DMS79 (cell line): ENCODE measurements around the gene PWP2.
"Not testable (repeated sequence)": the region's sequence is repeated elsewhere in the genome, so short reads cannot be mapped to it uniquely, and the experiment has no call there.

Experiments
- DNase-seq: peaks from one replicate; lab custom pipeline; 2025; lab: John Stamatoyannopoulos, UW

PWP2 gene

GRCh38 chr21:44083631-44084291 lies 23.4 kb upstream of the PWP2 start:
- DNase-seq, result no peak

GRCh38 chr21:44084496-44085241 lies 22.5 kb upstream of the PWP2 start:
- DNase-seq, result no peak

DNA sequence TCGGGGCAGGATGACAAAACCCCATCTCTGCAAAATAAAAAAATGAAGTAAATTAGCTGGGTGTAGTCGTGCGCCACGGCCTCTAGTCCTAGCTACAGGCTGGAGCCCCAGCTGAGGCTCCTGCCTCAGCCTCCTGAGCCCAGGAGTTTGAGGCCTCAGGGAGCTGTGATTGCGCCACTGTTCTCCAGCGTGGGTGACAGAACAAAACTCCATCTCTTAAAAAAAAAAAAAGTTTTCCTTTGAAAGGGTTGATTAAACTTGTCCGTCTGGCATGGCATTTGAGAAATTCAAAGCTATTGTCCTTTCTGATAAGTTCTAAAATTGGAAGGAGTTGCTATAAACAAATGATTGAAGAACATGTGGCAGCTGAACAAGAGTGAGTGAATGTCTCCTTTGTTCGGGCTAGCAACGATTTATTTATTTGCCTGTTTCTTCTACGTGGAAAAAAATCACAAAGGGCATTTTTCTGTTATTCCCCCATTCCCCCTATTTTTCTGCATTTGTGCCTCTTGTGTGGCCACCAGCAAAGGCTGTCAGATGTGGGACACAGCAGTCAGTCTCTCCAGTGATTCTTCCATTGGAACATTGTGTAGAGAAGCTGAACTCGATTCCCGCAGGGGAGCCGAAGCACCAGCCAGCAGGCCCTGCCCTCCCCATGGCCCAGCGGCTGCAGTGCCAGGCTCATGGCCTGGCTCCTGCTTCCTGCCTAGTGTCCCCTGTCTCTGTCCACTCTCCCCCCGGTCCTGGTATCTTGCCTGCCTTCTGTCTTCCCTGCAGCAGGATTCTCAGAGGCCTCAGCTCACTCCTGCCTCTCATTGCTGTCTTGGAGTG lies 21.5 kb upstream of the PWP2 start:
- no peak for DNase-seq

- DNase-seq, result no peak
These were observed 20.4 kb upstream of the PWP2 start for GRCh38 chr21:44086636-44087425.

DNA sequence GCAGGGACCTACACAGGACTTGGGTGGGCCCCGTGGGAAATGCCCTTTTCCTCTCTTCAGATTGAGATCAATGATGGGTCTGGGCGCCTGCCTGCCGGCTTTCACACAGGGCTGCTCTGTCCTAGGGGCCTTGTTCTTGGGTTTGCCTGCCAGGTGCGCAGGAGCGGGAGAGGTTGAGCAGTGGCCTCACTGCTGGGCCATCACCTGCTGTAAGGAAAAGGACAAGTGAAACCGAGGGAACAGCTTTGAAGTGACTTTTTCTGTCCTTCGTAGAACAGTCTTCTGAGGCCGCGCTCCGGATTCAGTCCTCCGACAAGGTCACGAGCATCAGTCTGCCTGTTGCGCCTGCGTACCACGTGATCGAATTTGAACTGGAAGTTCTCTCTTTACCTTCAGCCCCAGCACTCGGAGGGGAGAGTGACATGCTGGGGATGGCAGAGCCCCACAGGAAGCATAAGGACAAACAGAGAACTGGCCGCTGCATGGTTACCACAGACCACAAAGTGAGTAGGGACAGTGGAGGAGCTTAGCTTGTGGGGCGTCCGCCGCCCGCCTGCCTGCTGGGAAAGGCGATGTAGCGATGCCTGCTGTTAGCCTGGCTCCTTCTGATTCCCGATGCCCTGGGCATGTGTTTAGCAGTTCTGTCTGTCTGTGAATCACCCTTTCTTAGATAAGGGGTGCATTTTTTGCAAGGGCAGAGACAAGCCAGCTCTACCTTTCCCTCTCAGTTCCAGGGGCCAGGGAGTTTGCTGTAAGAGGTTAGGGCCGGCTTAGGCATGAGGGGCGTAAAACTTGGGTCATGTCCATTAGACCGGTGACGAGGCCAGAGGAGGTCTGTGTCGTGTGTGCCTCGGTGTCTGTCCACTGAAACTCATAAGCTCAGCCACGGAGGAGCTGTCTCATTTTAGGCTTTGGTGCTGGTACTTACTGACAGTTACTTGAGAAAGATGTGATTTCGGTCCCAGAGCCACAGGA lies 19.5 kb upstream of the PWP2 start:
- DNase-seq, result no peak

- DNase-seq, result no peak
These were observed 18.8 kb upstream of the PWP2 start for GRCh38 chr21:44088401-44088780.

- no peak for DNase-seq
These were observed 17.9 kb upstream of the PWP2 start for GRCh38 chr21:44089001-44089911.

DNA sequence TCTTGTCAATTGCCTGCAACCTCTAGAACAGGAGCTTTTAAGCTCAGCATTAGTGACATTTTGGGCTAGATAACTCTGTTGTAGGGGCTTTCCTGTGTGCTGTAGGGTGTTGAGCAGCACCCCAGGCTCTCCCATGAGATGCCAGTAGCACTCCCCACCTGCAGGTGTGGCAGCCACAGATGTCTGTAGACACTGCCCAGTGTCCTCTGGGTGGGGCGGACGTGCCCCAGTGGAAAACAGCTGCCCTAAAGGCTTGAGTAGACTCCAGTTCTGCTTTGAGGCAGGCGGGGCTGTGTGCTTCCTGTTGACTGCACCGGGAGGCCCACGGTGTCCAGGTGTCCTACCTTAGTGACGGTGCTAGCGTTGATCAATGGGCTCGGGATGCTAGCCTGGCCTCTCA lies 16.9 kb upstream of the PWP2 start:
- no peak for DNase-seq

DNA sequence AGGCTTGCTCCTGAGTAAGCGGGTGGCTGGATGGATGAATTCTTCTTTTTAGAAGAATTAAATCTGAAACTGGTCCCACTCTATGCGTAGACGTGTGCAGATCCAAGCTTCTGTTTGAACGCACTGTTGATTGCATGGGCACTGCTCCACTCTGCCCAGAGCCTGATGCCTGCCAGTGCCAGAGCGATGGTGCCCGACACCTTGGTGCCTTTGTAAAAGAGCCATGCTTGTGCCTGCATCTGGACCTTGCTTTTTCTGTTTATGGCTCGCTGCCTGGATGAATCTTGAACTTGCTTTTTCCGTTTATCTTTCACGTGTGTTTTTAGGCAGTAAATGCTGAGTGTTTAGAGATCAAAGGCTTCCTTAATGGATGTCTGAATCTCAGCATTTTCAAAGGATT lies 15.0 kb upstream of the PWP2 start:
- DNase-seq, result no peak

- DNase-seq, result no peak
These were observed 13.4 kb upstream of the PWP2 start for GRCh38 chr21:44093761-44094160.

DNA sequence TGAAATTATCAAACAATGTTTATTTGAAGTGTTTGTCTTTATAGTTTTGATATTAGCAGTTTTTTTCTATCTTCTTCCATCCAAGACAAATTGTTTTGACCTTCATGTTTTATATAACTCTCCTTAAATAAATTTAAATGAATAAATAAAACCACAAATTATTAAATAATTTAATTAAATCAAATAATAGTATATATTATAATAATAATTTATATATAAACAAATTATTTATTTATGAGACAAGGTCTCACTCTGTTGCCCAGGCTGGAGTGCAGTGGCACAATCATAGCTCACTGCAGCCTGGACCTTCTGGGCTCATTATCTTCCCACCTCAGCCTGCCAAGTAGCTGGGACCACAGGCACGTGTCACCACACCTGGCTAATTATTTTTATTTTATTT lies 12.4 kb upstream of the PWP2 start:
- DNase-seq, result no peak

GRCh38 chr21:44098507-44098906 lies 8.7 kb upstream of the PWP2 start:
- DNase-seq, result not testable (repeated sequence)

DNA sequence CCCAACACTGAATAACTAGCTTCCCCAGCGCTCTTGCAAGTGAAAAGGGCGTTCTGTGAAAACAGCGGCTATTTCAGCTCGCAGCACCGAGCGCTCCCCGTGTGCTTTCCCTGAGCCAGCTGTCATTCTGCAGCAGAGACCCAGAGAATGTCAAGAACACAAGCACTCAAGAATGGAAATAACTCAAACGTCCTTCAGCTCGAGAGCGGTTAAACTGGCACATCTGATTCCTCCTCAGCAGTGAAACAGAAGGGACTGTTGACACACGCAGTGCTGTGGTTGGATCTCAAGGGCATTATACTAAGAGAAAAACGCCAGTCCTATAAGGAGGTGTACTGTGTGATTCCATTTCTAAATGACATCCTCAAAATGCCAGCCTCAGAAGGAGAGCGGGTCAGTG lies 8.2 kb upstream of the PWP2 start:
- not testable (repeated sequence) for DNase-seq

DNA sequence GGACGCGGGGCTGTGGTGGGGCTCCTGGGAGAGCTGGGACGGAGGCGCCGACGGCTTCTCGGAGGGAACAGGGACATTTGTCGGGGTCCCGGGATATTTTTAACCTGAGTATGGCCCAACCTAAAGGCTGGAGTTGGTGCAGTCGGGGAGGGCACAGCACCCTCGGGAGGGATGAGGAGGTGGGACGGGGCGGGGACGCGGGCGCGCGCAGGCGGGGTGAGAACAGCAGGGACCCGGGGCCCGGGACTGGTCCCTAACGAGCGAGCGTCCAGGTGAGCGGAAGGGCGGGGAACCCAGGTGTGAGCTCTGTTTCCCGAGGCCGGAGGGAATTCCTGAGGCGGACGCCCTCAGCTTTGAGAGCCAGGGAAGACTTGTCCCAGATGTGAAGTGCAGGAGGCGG lies 390 bp downstream of the PWP2 start:
- not testable (repeated sequence) for DNase-seq

DNA sequence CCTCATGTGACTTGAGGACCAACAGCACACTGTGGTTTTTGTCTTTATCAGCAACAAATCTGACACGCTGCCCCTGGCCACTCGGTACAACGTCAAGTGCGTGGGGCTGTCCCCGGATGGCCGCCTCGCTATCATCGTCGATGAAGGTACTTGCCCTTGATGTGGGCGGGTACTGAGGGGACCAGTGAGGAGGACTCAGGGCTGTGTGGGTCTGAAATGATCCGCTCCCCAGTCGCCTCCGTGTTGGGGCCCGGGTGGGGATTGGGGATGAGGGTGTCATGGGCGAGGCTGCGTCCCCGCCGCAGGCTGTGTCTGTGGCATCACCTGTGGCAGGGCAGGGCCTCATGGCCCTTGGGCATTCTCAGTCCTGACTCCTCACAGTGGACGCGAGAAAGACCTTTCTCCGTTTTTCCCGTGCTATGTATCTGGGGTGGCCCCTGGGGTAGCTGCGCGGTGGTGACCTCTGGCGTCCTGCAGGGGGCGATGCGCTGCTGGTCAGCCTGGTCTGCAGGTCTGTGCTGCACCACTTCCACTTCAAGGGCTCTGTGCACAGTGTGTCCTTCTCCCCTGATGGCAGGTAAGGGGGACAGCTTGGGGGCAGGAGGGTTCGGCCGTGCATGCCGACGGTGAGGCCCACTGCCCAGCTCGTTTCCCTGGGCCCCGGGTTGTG lies 6.6 kb downstream of the PWP2 start:
- DNase-seq, result not testable (repeated sequence)

DNA sequence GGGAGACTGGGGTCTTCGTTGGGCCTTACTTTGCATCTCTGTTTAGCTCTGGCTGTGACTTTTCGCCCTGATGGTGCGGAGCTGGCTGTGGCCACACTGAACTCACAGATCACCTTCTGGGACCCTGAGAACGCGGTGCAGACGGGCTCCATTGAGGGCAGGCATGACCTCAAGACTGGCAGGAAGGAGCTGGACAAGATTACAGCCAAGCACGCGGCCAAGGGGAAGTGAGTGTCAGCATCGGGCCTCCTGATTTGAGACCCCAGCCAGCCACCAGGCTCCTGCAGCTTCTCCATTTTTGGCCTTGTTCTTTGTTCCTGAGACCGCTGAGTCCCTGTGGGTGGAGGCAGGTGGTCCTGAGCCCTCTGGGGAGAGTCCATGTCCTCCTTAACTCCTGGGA lies 14.9 kb downstream of the PWP2 start:
- not testable (repeated sequence) for DNase-seq

DNA sequence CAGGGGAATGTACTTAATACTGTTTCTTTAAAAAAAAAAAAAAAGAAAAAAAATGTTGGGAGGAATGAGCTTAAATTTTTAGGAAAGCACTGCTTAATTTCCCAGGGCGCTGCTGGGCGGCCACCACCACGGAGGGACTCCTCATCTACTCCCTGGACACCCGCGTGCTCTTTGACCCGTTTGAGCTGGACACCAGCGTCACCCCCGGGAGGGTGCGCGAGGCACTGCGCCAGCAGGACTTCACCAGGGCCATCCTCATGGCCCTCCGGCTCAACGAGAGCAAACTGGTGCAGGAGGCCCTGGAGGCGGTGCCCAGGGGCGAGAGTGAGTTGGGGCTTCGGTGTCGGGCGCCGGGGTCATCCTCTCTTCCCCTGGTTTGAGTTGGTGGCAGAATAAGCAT lies 20.6 kb downstream of the PWP2 start:
- not testable (repeated sequence) for DNase-seq

GRCh38 chr21:44133715-44134057 lies 26.5 kb downstream of the PWP2 start:
- not testable (repeated sequence) for DNase-seq

DNA sequence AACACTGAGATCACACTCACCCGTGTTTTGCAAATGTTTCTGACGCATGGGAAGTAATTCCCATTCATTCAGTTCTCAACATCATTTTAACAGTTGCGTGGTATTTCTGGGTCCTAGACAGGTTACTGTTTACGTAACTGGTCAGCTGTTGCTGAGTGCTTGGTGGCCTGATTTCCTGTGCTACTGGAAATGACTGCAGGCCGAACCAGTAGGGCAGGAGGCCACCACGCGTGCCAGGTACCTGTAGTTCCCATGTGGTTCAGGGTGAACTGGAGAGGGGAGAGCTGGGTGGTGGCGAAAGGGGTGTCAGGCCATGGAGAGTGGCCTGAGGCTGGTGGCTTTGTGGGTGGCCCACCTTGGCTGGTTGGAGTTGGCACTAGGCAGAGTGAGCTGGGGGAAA lies 27.5 kb downstream of the PWP2 start:
- not testable (repeated sequence) for DNase-seq
